HL-60 (cell line): ENCODE results near the gene GRK6.

Source experiments
- DNase-seq, 2 experiments: peaks; one replicate each; pipeline ENCODE4 v3.0.0-alpha.2; 2010 to 2020; ENCODE audit warnings: low read depth in 1 of 2, low spot score in 1 of 2
- H3K27ac ChIP-seq: fragments of 250-450 bp; sonication (Bioruptor Pico); replicated peaks from 2 replicates; pipeline ENCODE4 v1.5.1; 2020; ENCODE audit warnings: mild to moderate bottlenecking, moderate library complexity
- H3K27me3 ChIP-seq: fragments of 250-450 bp; sonication (Bioruptor Pico); 2 replicates; pipeline ENCODE4 v1.5.1; 2021; ENCODE audit warnings: mild to moderate bottlenecking, moderate library complexity; ENCODE audit not compliant: insufficient read depth, poor library complexity, severe bottlenecking
- H3K4me3 ChIP-seq: replicated peaks from 2 replicates; pipeline ENCODE4 v1.5.1; 2011; ENCODE audit warnings: mild to moderate bottlenecking, control low read depth, low read length; ENCODE audit not compliant: insufficient read depth
- CTCF ChIP-seq: IDR thresholded peaks from one replicate; pipeline ENCODE4 v1.5.1; 2011; ENCODE audit warnings: low read length, control low read depth, inconsistent platforms; ENCODE audit not compliant: insufficient read depth
- GABPA ChIP-seq: IDR thresholded peaks from 2 replicates; pipeline ENCODE4 v1.6.1; 2012; ENCODE audit warnings: low read depth
- POLR2AphosphoS5 ChIP-seq: IDR thresholded peaks from 2 replicates; pipeline ENCODE4 v1.6.1; 2012; ENCODE audit warnings: low read depth
- REST ChIP-seq: IDR thresholded peaks from 2 replicates; pipeline ENCODE4 v1.6.1; 2012; ENCODE audit warnings: low read depth; ENCODE audit not compliant: insufficient replicate concordance
- SPI1 ChIP-seq: IDR thresholded peaks from 2 replicates; pipeline ENCODE4 v1.6.1; 2012; ENCODE audit warnings: low read depth, mild to moderate bottlenecking, borderline replicate concordance

The GRK6 gene

GRCh38 chr5:177380805-177381126 is 45.7 kb upstream of the GRK6 start:
- no peak overlapping the region for H3K4me3 ChIP-seq
- no peak for DNase-seq
- TF ChIP-seq GABPA, result no peak
- no peak for TF ChIP-seq SPI1
- no peak for TF ChIP-seq POLR2AphosphoS5
- TF ChIP-seq REST, result no peak
- TF ChIP-seq CTCF, result no peak
- no peak overlapping the region for H3K27ac ChIP-seq
- H3K27me3 ChIP-seq, result no peaks in the 10 kb centered on the region

- DNase-seq, result peak in 1 of 2 experiments; percentile 68
- no peak overlapping the region for H3K4me3 ChIP-seq
- H3K27ac ChIP-seq, result no peak overlapping the region
- peak; percentile 79 for TF ChIP-seq SPI1
- peak; percentile 19 for TF ChIP-seq CTCF
- no peak for TF ChIP-seq POLR2AphosphoS5
- no peaks in the 10 kb centered on the region for H3K27me3 ChIP-seq
Measured at GRCh38 chr5:177382423-177383029, 44.0 kb upstream of the GRK6 start.

GRCh38 chr5:177383181-177383580 is 43.3 kb upstream of the GRK6 start:
- no peak overlapping the region for H3K27ac ChIP-seq
- no peaks in the 10 kb centered on the region for H3K27me3 ChIP-seq
- no peak for DNase-seq
- TF ChIP-seq POLR2AphosphoS5 (no peak), CTCF (no peak), GABPA (no peak), REST (no peak), SPI1 (no peak)
- no peak overlapping the region for H3K4me3 ChIP-seq

GRCh38 chr5:177384134-177384533 is 42.3 kb upstream of the GRK6 start, which contains the start of gene SLC34A1:
Gene SLC34A1, plus strand, starts transcription at chr5:177384434. Its CDS starts 1,308 bp downstream, at chr5:177385742.
- Histone ChIP-seq H3K27me3 (no peaks in the 10 kb centered on the region), H3K27ac (no peak within 1 kb of the TSS)
- no peak for TF ChIP-seq SPI1

More at GRCh38 chr5:177384134-177384533, 42.3 kb upstream of the GRK6 start, which contains the start of gene SLC34A1:
- no peak for DNase-seq
- no peak within 1 kb of the TSS for H3K4me3 ChIP-seq
